DND-41 (cell line): ENCODE data around the gene CARD11.

Source experiments
- CTCF ChIP-seq: IDR thresholded peaks from 2 replicates; pipeline ENCODE4 v1.5.1; 2012; ENCODE audit warnings: borderline replicate concordance, low read length, moderate library complexity, mild to moderate bottlenecking; ENCODE audit not compliant: poor library complexity, severe bottlenecking; ENCODE audit errors: extremely low read depth
- EZH2 ChIP-seq: IDR thresholded peaks from 3 replicates; pipeline ENCODE4 v1.6.1; 2012; ENCODE audit warnings: borderline replicate concordance, low read depth, mild to moderate bottlenecking, moderate library complexity, low read length, inconsistent platforms; ENCODE audit not compliant: severe bottlenecking

GRCh38 chr7:3057066-3057420 lies 13.4 kb upstream of the CARD11 start:
- TF ChIP-seq CTCF (no peak), EZH2 (no peak)
